H1 (cell line): ENCODE data around the gene SOX6. TPM values are rescaled to one million over a fixed set of nuclear protein-coding genes. Genes with fewer than 3 reads are reported as not detected.

Experiments
- HDAC6 ChIP-seq: IDR thresholded peaks from one replicate; pipeline ENCODE4 v1.7.1; 2012; ENCODE audit warnings: low read depth, mild to moderate bottlenecking, inconsistent platforms, low read length, moderate library complexity
- polyA plus RNA-seq, 7 experiments: library from polyadenylated mRNA; depleted of rRNA in 3 of 7; stranded (reverse) in 5 of 7; unstranded in 2 of 7; fragments of >200 nt in 5 of 7; fragments of 200-250 nt in 2 of 7; gene quantifications; 1 replicate in 5 of 7; 2 replicates in 1 of 7; 4 replicates in 1 of 7; pipeline versions ENCODE4 v1.2.1 to v1.2.3, GENCODE V29; 2011 to 2013; ENCODE audit warnings: missing spikeins in 2 of 7, mixed read lengths in 2 of 7
- total RNA-seq: library from RNA; stranded (reverse); fragmentation: NEBNext Ultra II Directional; extraction: Animal tissue kit (Norgen Biotek cat#: 25700); gene quantifications from 2 replicates; pipeline ENCODE4 v1.2.1, GENCODE V29; 2021

Gene SOX6
- total and polyA plus RNA-seq, 2 of the 8 experiments (the other 6 are each of a cell fraction or from before 2014, with no cell fraction given): 0.09 TPM; not detected in 1

DNA sequence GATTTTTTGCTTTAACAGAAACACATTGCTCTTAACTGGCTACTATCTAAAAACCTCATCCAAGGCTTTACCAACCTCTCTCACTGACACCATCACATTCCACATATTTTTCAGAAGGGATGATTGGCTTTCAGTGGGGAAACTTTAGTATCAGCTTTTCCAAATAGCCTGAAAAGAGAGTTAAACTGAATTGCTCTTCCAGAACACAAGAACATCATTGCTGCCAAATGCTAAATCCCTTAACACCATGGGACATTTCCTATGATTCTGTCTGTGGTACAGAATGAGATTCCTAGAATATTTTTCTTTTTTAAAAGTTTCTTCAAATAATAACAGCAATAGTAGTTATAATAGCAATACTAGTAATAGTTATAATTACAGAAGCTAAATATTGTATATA lies 45.4 kb downstream of the SOX6 start (continued):
- TF ChIP-seq HDAC6: no peak
